ENCODE measurements around the gene NPHS1. TPM values are rescaled to one million over a fixed set of nuclear protein-coding genes. Genes with fewer than 3 reads are reported as not detected.

Gene NPHS1
- total RNA-seq, 1 experiment from 2014 or later = not detected

DNA sequence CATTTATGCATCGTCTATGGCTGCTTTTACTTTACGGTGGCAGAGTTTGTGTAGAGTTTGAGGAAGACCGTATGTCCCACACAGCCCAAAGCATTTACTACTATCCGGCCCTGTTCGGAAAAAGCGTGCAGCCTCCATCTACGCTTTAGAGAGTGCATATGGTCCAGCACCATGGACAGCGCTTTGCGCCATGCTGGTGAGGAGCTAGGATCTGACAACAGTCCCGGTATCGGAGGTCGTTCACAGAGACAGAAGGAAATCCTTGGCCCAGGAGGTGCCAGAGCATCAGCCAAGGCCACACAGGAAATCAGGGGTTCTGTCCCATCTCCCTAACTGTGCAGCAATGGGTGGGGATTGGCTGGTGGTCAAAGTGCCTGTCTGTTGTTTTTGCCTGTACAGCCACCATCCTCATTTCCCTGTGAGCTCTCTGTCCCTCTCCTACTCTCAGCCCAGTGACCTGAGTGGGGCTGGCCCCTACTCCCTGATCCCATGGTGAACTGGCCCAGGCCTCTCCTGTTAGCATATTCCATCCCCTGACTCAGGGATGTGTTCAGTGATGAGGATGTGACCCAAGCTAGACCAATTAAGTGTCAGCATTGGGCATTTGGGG lies 23.5 kb downstream of the NPHS1 start:
- Mint-ChIP-seq H3K4me3 (ENCODE audit: unreplicated experiment) (no peak overlapping the region), H3K27me3 (ENCODE audit: insufficient read depth, unreplicated experiment) (peaks cover 32% of the 10 kb centered on the region), H3K27ac (ENCODE audit: unreplicated experiment) (no peak overlapping the region), H3K36me3 (ENCODE audit: insufficient read depth, unreplicated experiment) (no peaks in the 10 kb centered on the region), H3K4me1 (ENCODE audit: low read depth, unreplicated experiment) (no peaks in the 10 kb centered on the region), H3K9me3 (ENCODE audit: unreplicated experiment) (no peaks in the 10 kb centered on the region)
- ChIA-PET CTCF (interaction anchor here (0.5 to 1.3 kb wide), 4 partner anchors 9 to 127 kb away, joined by 3 to 5 read pairs (median 4); no protein-coding TSS in a partner anchor), POLR2A (interaction anchor here (1.1 kb wide), 1 partner anchor 51 kb away, joined by 3 read pairs; no protein-coding TSS in a partner anchor)
- Histone ChIP-seq H3K27me3 (replicated peaks; ENCODE audit: control insufficient read depth, insufficient read depth, low read length) (no peaks in the 10 kb centered on the region; the same call in 1 of the 2 replicates), H3K9me3 (no peaks in the 10 kb centered on the region), H3K4me3 (ENCODE audit: low read depth, low read length) (no peak overlapping the region), H3K36me3 (ENCODE audit: control insufficient read depth, insufficient read depth, low read length) (no peaks in the 10 kb centered on the region), H3K4me1 (no peaks in the 10 kb centered on the region)
- peak; percentile 76 to 82 for DNase-seq
- intact Hi-C loops (cut with micrococcal nuclease; ENCODE audit: unreplicated experiment) = loop anchor here (1.0 kb wide), 1 partner anchor 147 kb away; no protein-coding TSS in a partner anchor
- no TSS peak for BruUV-seq (replicated peaks)
- TF ChIP-seq, protein P1, sequence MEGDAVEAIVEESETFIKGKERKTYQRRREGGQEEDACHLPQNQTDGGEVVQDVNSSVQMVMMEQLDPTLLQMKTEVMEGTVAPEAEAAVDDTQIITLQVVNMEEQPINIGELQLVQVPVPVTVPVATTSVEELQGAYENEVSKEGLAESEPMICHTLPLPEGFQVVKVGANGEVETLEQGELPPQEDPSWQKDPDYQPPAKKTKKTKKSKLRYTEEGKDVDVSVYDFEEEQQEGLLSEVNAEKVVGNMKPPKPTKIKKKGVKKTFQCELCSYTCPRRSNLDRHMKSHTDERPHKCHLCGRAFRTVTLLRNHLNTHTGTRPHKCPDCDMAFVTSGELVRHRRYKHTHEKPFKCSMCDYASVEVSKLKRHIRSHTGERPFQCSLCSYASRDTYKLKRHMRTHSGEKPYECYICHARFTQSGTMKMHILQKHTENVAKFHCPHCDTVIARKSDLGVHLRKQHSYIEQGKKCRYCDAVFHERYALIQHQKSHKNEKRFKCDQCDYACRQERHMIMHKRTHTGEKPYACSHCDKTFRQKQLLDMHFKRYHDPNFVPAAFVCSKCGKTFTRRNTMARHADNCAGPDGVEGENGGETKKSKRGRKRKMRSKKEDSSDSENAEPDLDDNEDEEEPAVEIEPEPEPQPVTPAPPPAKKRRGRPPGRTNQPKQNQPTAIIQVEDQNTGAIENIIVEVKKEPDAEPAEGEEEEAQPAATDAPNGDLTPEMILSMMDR (IDR thresholded peaks at IDR 0.05; ENCODE audit: insufficient read depth in 1 of 2, low read depth in 1 of 2, low read length in 1 of 2, severe bottlenecking in 1 of 2, unreplicated experiment in 1 of 2) = no peak

DNA sequence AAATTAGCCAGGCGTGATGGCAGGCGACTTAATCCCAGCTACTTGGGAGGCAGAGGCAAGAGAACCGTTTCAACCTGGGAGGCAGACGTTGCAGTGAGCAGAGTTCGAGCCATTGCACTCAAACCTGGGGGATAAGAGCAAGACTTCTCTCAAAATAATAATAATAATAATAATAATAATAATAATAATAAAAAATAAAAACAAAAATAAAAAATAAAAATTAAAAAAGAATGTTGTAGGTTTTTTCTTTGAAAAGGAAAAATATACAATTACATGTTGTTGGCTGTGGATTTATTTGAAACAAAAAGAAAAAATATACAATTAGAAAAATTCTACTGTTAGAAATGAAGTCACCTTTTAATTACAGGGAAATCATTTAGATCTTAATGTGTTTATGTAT lies 28.2 kb downstream of the NPHS1 start:
- intact Hi-C loops (cut with micrococcal nuclease; ENCODE audit: unreplicated experiment) = no loop called here
- CTCF ChIA-PET = no interaction called here

GRCh38 chr19:35822579-35822978 lies 29.7 kb downstream of the NPHS1 start:
- no peaks in the 10 kb centered on the region for H3K9me3 ChIP-seq
- Mint-ChIP-seq H3K9me3 (ENCODE audit: unreplicated experiment) (no peaks in the 10 kb centered on the region), H3K27me3 (ENCODE audit: insufficient read depth, unreplicated experiment) (peaks cover 11% of the 10 kb centered on the region), H3K27ac (ENCODE audit: unreplicated experiment) (no peak overlapping the region), H3K4me1 (ENCODE audit: low read depth, unreplicated experiment) (no peaks in the 10 kb centered on the region), H3K36me3 (ENCODE audit: insufficient read depth, unreplicated experiment) (peaks cover 6% of the 10 kb centered on the region), H3K4me3 (ENCODE audit: unreplicated experiment) (no peak overlapping the region)
- ChIA-PET POLR2A (no interaction called here), CTCF (no interaction called here)
- H3K27me3 ChIP-seq (replicated peaks; ENCODE audit: control insufficient read depth, insufficient read depth, low read length) = no peaks in the 10 kb centered on the region
- DNase-seq = no peak
- TF ChIP-seq, protein P1 (IDR thresholded peaks at IDR 0.05; ENCODE audit: insufficient read depth in 1 of 2, low read depth in 1 of 2, low read length in 1 of 2, severe bottlenecking in 1 of 2, unreplicated experiment in 1 of 2) = no peak
- intact Hi-C loops (cut with micrococcal nuclease; ENCODE audit: unreplicated experiment) = no loop called here
- no peak overlapping the region for H3K4me3 ChIP-seq (ENCODE audit: low read depth, low read length)
- no peaks in the 10 kb centered on the region for H3K36me3 ChIP-seq (ENCODE audit: control insufficient read depth, insufficient read depth, low read length)
- no TSS peak for BruUV-seq (replicated peaks)
- H3K4me1 ChIP-seq = peaks cover 4% of the 10 kb centered on the region; the same call in 1 of the 2 replicates

More for the DNA sequence above, 28.2 kb downstream of the NPHS1 start:
- no peak overlapping the region for H3K4me3 ChIP-seq (ENCODE audit: low read depth, low read length)
- H3K36me3 ChIP-seq (ENCODE audit: control insufficient read depth, insufficient read depth, low read length) = no peaks in the 10 kb centered on the region
- Mint-ChIP-seq H3K36me3 (ENCODE audit: insufficient read depth, unreplicated experiment) (peaks cover 6% of the 10 kb centered on the region), H3K9me3 (ENCODE audit: unreplicated experiment) (no peaks in the 10 kb centered on the region), H3K4me3 (ENCODE audit: unreplicated experiment) (no peak overlapping the region), H3K27ac (ENCODE audit: unreplicated experiment) (no peak overlapping the region), H3K27me3 (ENCODE audit: insufficient read depth, unreplicated experiment) (peaks cover 15% of the 10 kb centered on the region), H3K4me1 (ENCODE audit: low read depth, unreplicated experiment) (no peaks in the 10 kb centered on the region)
- POLR2A ChIA-PET = interaction anchor here (0.7 kb wide), 1 partner anchor 79 kb away, joined by 19 read pairs; the partner anchor contains the start of genes PSENEN and U2AF1L4
- peaks cover 4% of the 10 kb centered on the region; the same call in 1 of the 2 replicates for H3K4me1 ChIP-seq
- no TSS peak for BruUV-seq (replicated peaks)
- TF ChIP-seq, protein P1 (IDR thresholded peaks at IDR 0.05; ENCODE audit: insufficient read depth in 1 of 2, low read depth in 1 of 2, low read length in 1 of 2, severe bottlenecking in 1 of 2, unreplicated experiment in 1 of 2) = no peak
- H3K27me3 ChIP-seq (replicated peaks; ENCODE audit: control insufficient read depth, insufficient read depth, low read length) = no peaks in the 10 kb centered on the region; the same call in 1 of the 2 replicates
- no peak for DNase-seq
- H3K9me3 ChIP-seq = no peaks in the 10 kb centered on the region

All from Caco-2 (cell line).